Endothelial cell of umbilical vein (primary cell): ENCODE measurements around the gene TSPAN9.

Experiments
- CTCF ChIP-seq, 2 donors: IDR thresholded peaks; 1 replicate in 1 of 2; 2 replicates in 1 of 2; pipeline ENCODE4 v1.5.1; 2011; ENCODE audit warnings: low read length in 2 of 2, mild to moderate bottlenecking in 2 of 2, moderate library complexity in 2 of 2, control low read depth in 1 of 2, inconsistent platforms in 1 of 2, low read depth in 1 of 2; ENCODE audit not compliant: insufficient read depth in 1 of 2; ENCODE audit errors: extremely low read depth in 1 of 2
- EZH2 ChIP-seq: IDR thresholded peaks from 2 replicates; pipeline ENCODE4 v1.6.1; 2012; ENCODE audit warnings: borderline replicate concordance, low read depth, mild to moderate bottlenecking, moderate library complexity, low read length, inconsistent platforms; ENCODE audit not compliant: severe bottlenecking
- FOS ChIP-seq: IDR thresholded peaks from 2 replicates; pipeline ENCODE4 v1.6.1; 2011; ENCODE audit warnings: mild to moderate bottlenecking, low read length, moderate library complexity, borderline replicate concordance; ENCODE audit not compliant: insufficient read depth
- JUN ChIP-seq: IDR thresholded peaks from 2 replicates; pipeline ENCODE4 v1.6.1; 2011; ENCODE audit warnings: borderline replicate concordance, low read depth; ENCODE audit not compliant: insufficient read length, insufficient read depth
- MAX ChIP-seq: IDR thresholded peaks from 2 replicates; pipeline ENCODE4 v1.6.1; 2011; ENCODE audit not compliant: insufficient read depth, insufficient read length
- POLR2A ChIP-seq: IDR thresholded peaks from 2 replicates; pipeline ENCODE4 v1.6.1; 2012; ENCODE audit warnings: low read depth, mild to moderate bottlenecking, control low read depth, low read length
- POLR2AphosphoS5 ChIP-seq: IDR thresholded peaks from 2 replicates; pipeline ENCODE4 v1.6.1; 2012; ENCODE audit warnings: low read depth, mild to moderate bottlenecking, control low read depth, low read length, moderate library complexity; ENCODE audit not compliant: insufficient read depth

- TF ChIP-seq CTCF (IDR thresholded peaks at IDR 0.05; ENCODE audit: extremely low read depth in 1 of 2, insufficient read depth in 1 of 2, low read depth in 1 of 2, low read length in 2 of 2): no peak
- no peak for TF ChIP-seq POLR2AphosphoS5
- no peak for TF ChIP-seq MAX
- no peak for TF ChIP-seq POLR2A
- no peak for TF ChIP-seq EZH2
- no peak for TF ChIP-seq JUN
- no peak for TF ChIP-seq FOS
Observed at GRCh38 chr12:3213188-3213587, 136.0 kb downstream of the TSPAN9 start.
